Epithelial cell of proximal tubule (primary cell): Measurements from ENCODE around the gene IGDCC3. TPM values are rescaled to one million over a fixed set of nuclear protein-coding genes. Genes with fewer than 3 reads are reported as not detected.

Experiments used
- DNase-seq: peaks from one replicate; pipeline ENCODE4 v3.0.0-alpha.2; 2011; ENCODE audit warnings: low read depth
- H3K4me3 ChIP-seq: 2 replicates; pipeline ENCODE4 v1.5.1; 2011; ENCODE audit warnings: low read depth, mild to moderate bottlenecking, low read length
- CTCF ChIP-seq: conservative IDR thresholded peaks from 2 replicates; pipeline ENCODE4 v1.5.1; 2012; ENCODE audit warnings: low read depth, mild to moderate bottlenecking, low read length
- total RNA-seq: library from RNA; depleted of rRNA; stranded (reverse); fragments of >200 nt; gene quantifications from 2 replicates; pipeline ENCODE4 v1.2.3, GENCODE V29; 2015

The IGDCC3 gene
- total RNA-seq, 1 donor from 2014 or later, result not detected

- TF ChIP-seq CTCF, result no peak
- H3K4me3 ChIP-seq, result no peak overlapping the region
- no peak for DNase-seq
Observed at GRCh38 chr15:65332391-65333147, 45.2 kb downstream of the IGDCC3 start.

GRCh38 chr15:65331811-65332210 lies 46.0 kb downstream of the IGDCC3 start:
- TF ChIP-seq CTCF, result no peak
- no peak overlapping the region for H3K4me3 ChIP-seq
- DNase-seq, result no peak

GRCh38 chr15:65330934-65331645 lies 46.7 kb downstream of the IGDCC3 start:
- no peak for TF ChIP-seq CTCF
- no peak overlapping the region for H3K4me3 ChIP-seq
- no peak for DNase-seq

- DNase-seq, result no peak
- TF ChIP-seq CTCF, result no peak
- H3K4me3 ChIP-seq, result no peak overlapping the region
Observed at GRCh38 chr15:65329984-65330735, 47.6 kb downstream of the IGDCC3 start.

- no peak for DNase-seq
- no peak for TF ChIP-seq CTCF
- no peak overlapping the region for H3K4me3 ChIP-seq
Observed at GRCh38 chr15:65329288-65329983, 48.4 kb downstream of the IGDCC3 start.

- DNase-seq, result no peak
- H3K4me3 ChIP-seq, result no peak overlapping the region
- TF ChIP-seq CTCF, result no peak
Observed at GRCh38 chr15:65328506-65329287, 49.1 kb downstream of the IGDCC3 start.
